GM19023 (cell line): ENCODE results near the gene DOC2A.

Source experiments
- ATAC-seq: cut with Tn5 transposase; IDR thresholded peaks from one replicate; pipeline ENCODE4 v1.9.1; 2021; ENCODE audit warnings: mild to moderate bottlenecking, moderate library complexity; ENCODE audit not compliant: unreplicated experiment

DOC2A gene

GRCh38 chr16:29990034-29990433 lies 20.8 kb downstream of the DOC2A start:
- ATAC-seq = no peak

- ATAC-seq = no peak
Measured at GRCh38 chr16:29989111-29989858, 21.5 kb downstream of the DOC2A start.

GRCh38 chr16:29988346-29989075 lies 22.3 kb downstream of the DOC2A start:
- no peak for ATAC-seq

- ATAC-seq = no peak
Measured at GRCh38 chr16:29987371-29988085, 23.3 kb downstream of the DOC2A start.

- ATAC-seq = no peak
Measured at GRCh38 chr16:29986931-29987330, 23.9 kb downstream of the DOC2A start.

GRCh38 chr16:29986231-29986630 lies 24.6 kb downstream of the DOC2A start:
- no peak for ATAC-seq

- ATAC-seq = no peak
Measured at GRCh38 chr16:29985271-29985811, 25.5 kb downstream of the DOC2A start.

GRCh38 chr16:29984764-29985147 lies 26.1 kb downstream of the DOC2A start:
- ATAC-seq = no peak

GRCh38 chr16:29984137-29984763 lies 26.6 kb downstream of the DOC2A start:
- ATAC-seq = no peak

- no peak for ATAC-seq
Measured at GRCh38 chr16:29983420-29984136, 27.2 kb downstream of the DOC2A start.

GRCh38 chr16:29982560-29983419 lies 28.0 kb downstream of the DOC2A start:
- ATAC-seq = no peak

- ATAC-seq = no peak
Measured at GRCh38 chr16:29978564-29979270, 32.1 kb downstream of the DOC2A start.

GRCh38 chr16:29978081-29978480 lies 32.7 kb downstream of the DOC2A start:
- no peak for ATAC-seq

- no peak for ATAC-seq
Measured at GRCh38 chr16:29977063-29977825, 33.6 kb downstream of the DOC2A start.

GRCh38 chr16:29975811-29976511 lies 34.9 kb downstream of the DOC2A start:
- no peak for ATAC-seq

GRCh38 chr16:29975134-29975538 lies 35.7 kb downstream of the DOC2A start:
- no peak for ATAC-seq
